ENCODE data around the gene GIMAP1.
A peak's percentile ranks its signal among the peaks of the same experiment; 100 is the strongest.

Gene GIMAP1

DNA sequence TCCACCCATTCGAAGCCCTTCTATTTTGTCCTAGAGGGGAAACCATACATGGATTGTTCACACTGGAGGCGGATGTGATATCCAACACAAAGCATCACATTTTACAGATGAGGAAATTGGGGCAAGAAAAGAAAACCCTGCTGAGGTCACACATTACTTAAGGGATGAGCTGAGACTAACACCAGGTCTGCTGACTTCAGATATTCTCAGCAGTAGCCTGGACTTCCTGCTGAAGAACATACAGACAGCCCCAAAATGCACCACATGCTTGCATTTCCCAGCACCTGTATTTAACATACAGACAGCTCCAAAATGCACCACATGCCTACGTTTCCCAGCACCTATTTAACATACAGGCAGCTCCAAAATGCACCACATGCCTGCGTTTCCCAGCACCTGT is 32.0 kb downstream of the GIMAP1 start:
- DNase-seq: no peak

DNA sequence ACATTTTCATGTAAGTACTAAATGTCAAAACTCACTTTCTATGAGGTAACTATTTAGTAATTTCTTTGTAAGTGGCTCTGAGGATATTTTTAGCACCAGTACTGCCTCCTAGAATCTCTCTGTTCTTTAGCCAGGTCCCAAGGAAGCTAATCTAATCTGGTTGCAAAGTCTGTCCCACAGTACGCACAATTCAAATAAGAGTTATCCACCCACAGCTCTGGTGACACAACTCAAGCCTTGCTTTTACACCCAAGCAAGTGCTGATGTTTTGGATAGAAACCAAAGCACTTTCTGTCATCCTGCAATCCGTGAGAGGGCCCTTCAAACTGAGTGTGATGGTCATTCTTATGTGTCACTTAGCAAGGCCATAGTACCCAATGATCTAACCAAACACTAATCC is 35.3 kb downstream of the GIMAP1 start:
- no peak for DNase-seq

DNA sequence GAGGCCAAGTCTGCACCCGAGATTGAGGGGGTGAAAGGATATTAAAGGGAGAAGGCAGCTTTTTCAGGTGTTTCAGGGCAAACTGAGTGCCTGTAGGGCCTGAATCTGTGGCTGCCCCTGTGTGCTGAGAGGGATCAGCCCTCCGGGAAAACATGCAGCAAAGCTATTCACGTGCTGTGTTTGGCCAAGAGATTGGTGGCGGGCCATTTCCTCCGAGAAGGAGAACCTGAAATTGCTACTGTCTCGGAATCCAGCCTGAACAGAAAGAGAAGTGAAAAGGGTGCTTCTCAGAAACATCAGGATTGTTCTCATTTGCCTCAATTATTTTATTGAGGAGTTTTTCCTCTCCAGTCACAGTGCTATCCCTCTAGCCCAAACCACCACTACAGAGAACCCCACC is 36.8 kb downstream of the GIMAP1 start:
- peak in 1 of 2 experiments; percentile 28 for DNase-seq

GRCh38 chr7:150753826-150754603 is 37.6 kb downstream of the GIMAP1 start:
- DNase-seq: peak; percentile 44 to 51

DNA sequence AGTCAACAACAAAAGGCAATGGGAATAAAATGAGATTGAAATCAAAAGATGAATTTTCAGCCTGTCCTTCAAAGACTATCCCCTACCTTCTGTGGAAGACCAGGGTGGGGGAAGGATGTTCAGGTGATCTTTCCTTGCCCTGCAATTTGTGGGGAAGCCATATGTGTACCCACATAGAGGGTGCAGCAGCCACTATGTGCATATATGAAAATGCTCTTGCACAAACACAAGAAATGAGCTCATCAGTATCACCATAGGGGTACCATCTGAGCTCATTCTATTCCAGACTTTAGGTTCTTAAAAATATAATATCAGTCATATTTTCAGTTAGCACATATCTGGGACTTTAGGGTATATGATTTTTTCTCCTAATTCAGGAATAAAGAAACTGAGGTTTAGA is 38.5 kb downstream of the GIMAP1 start:
- peak; percentile 44 to 45 for DNase-seq

GRCh38 chr7:150755473-150756099 is 39.2 kb downstream of the GIMAP1 start:
- peak; percentile 68 to 75 for DNase-seq

- DNase-seq: peak; percentile 33 to 38
Observed at GRCh38 chr7:150756166-150756565, 39.8 kb downstream of the GIMAP1 start.

GRCh38 chr7:150756858-150757257 is 40.4 kb downstream of the GIMAP1 start:
- DNase-seq: no peak

GRCh38 chr7:150759479-150759878 is 43.1 kb downstream of the GIMAP1 start:
- DNase-seq: no peak

DNA sequence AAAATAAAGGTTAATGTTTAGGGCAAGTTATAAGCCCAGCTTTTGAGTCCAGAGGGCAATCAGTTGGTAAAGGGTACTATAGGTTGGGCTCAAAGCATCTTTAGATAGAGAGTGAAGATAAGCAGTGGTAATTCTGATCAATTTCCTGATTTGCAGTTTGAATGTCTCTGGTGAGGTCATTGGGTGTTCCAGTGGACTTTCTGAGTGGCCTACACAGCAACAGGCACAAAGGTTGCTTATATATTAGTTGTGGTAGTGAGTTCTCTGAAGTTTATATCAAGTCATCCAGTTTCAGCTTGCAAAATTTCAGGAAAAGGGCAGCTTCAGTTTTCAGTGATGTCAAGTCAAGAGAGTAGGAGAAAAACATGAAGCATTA is 49.9 kb downstream of the GIMAP1 start:
- DNase-seq: no peak

DNA sequence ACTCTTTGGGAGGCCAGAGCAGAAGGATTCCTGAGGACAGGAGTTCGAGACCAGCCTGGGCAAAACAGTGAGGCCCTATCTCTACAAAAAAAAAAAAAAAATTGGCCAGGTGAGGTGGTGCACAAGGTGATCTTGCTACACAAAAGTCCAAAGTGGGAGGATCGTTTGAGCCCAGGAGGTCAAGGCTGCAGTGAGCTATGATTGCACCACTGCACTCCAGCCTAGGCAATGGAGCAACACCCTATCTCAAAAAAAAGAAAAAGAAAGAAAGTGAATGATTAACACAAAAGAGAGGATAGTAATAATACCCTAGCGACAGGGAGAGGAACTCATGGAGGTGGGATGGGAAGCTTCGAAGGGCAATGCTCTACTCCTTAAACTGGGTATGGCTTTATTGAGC is 53.4 kb downstream of the GIMAP1 start:
- no peak for DNase-seq
